Measurements from ENCODE around the gene TAGLN. TPM values are rescaled to one million over a fixed set of nuclear protein-coding genes. Genes with fewer than 3 reads are reported as not detected.

TAGLN gene
- total and polyA plus RNA-seq, 10 donors: 117 to 1,088 (median 350) TPM

DNA sequence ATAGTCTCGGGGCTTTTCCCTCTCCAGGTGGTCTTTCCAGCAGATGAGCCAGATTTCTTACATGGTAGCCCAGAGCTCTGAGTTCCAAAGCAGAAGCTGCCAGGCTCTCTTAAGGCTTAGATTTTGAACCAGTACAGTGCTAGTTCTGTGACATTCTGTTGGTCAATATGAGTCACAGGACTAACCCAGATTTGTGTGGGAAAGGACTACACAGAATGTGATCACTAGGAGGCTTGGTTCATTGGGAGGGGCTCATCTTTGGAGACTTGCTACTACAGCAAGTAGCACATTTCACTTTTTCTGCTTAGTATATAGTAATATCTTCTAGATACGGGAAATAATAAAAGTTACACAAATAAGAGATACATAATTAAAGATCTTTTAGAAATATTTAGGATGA, 57.4 kb downstream of the TAGLN start:
- DNase-seq: no peak
- intact Hi-C loops (cut with DNase I; ENCODE audit: low total_unique reads): no loop called here
- H3K4me3 ChIP-seq: no peak overlapping the region
- no peaks in the 10 kb centered on the region for H3K27me3 ChIP-seq (replicated peaks in 1 of 7)
- H3K27ac ChIP-seq: no peak overlapping the region
- peaks cover 0 to 87% (median 32%) of the 10 kb centered on the region in 6 donors for H3K36me3 ChIP-seq
- H3K4me1 ChIP-seq: no peaks in the 10 kb centered on the region
- no peak for TF ChIP-seq POLR2AphosphoS5 (IDR thresholded peaks at IDR 0.05)
- no peak for TF ChIP-seq POLR2A (IDR thresholded peaks at IDR 0.05)
- TF ChIP-seq, protein P1, sequence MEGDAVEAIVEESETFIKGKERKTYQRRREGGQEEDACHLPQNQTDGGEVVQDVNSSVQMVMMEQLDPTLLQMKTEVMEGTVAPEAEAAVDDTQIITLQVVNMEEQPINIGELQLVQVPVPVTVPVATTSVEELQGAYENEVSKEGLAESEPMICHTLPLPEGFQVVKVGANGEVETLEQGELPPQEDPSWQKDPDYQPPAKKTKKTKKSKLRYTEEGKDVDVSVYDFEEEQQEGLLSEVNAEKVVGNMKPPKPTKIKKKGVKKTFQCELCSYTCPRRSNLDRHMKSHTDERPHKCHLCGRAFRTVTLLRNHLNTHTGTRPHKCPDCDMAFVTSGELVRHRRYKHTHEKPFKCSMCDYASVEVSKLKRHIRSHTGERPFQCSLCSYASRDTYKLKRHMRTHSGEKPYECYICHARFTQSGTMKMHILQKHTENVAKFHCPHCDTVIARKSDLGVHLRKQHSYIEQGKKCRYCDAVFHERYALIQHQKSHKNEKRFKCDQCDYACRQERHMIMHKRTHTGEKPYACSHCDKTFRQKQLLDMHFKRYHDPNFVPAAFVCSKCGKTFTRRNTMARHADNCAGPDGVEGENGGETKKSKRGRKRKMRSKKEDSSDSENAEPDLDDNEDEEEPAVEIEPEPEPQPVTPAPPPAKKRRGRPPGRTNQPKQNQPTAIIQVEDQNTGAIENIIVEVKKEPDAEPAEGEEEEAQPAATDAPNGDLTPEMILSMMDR (IDR thresholded peaks at IDR 0.05 in 8 of 11, conservative IDR thresholded peaks at IDR 0.05 in 3 of 11): no peak
- H3K9me3 ChIP-seq: no peaks in the 10 kb centered on the region
- WGBS, 5 donors: 42 to 100% (median 68%) methylated on average over 2 of the region's 2 CpGs

Other genes with a start within 250 kb of the TAGLN start
- gene SIK3, start 100.9 kb upstream of the TAGLN start, total RNA-seq: 100 to 1,000 TPM in 1 of 7 donors, 10 to 100 TPM in 6; 61.0 to 112 (median 70.9) TPM
- 10 to 100 TPM in 2 of 3 donors, 1 to 10 TPM in 1; 7.8 to 11.8 (median 11.1) TPM for gene SIK3, start 100.9 kb upstream of the TAGLN start, polyA plus RNA-seq
- gene PAFAH1B2, start 55.1 kb upstream of the TAGLN start, total RNA-seq: 10 to 100 TPM; 58.6 to 80.4 (median 67.2) TPM
- gene PAFAH1B2, start 55.1 kb upstream of the TAGLN start, polyA plus RNA-seq: 10 to 100 TPM; 14.3 to 28.3 (median 16.2) TPM
- gene SIDT2, start 20.6 kb upstream of the TAGLN start, total RNA-seq: 10 to 100 TPM; 40.3 to 83.8 (median 58.3) TPM
- 10 to 100 TPM; 21.3 to 36.0 (median 24.0) TPM for gene SIDT2, start 20.6 kb upstream of the TAGLN start, polyA plus RNA-seq
- 100 to 1,000 TPM in 5 of 7 donors, 10 to 100 TPM in 2; 92.6 to 152 (median 117) TPM for gene PCSK7, start 32.7 kb downstream of the TAGLN start, total RNA-seq
- gene PCSK7, start 32.7 kb downstream of the TAGLN start, polyA plus RNA-seq: 10 to 100 TPM; 27.3 to 53.4 (median 52.3) TPM
- 10 to 100 TPM; 13.1 to 29.6 (median 20.9) TPM for gene RNF214, start 33.3 kb downstream of the TAGLN start, total RNA-seq
- 1 to 10 TPM; 5.6 to 9.9 (median 6.7) TPM for gene RNF214, start 33.3 kb downstream of the TAGLN start, polyA plus RNA-seq
- 10 to 100 TPM in 4 of 7 donors, 1 to 10 TPM in 3; 4.8 to 12.1 (median 10.3) TPM for gene BACE1-AS, start 92.0 kb downstream of the TAGLN start, total RNA-seq
- 1 to 10 TPM; 3.9 to 5.8 (median 4.1) TPM for gene BACE1-AS, start 92.0 kb downstream of the TAGLN start, polyA plus RNA-seq
- 10 to 100 TPM; 11.8 to 31.7 (median 19.6) TPM for gene BACE1, start 116.9 kb downstream of the TAGLN start, total RNA-seq
- 1 to 10 TPM; 2.1 to 4.0 (median 2.6) TPM for gene BACE1, start 116.9 kb downstream of the TAGLN start, polyA plus RNA-seq
- gene CEP164, start 128.5 kb downstream of the TAGLN start, total RNA-seq: 10 to 100 TPM; 21.2 to 48.3 (median 34.8) TPM
- 10 to 100 TPM in 2 of 3 donors, 1 to 10 TPM in 1; 6.6 to 17.9 (median 12.1) TPM for gene CEP164, start 128.5 kb downstream of the TAGLN start, polyA plus RNA-seq